ENCODE results near the gene E2F6. TPM values are rescaled to one million over a fixed set of nuclear protein-coding genes. Genes with fewer than 3 reads are reported as not detected.

E2F6 gene
- total RNA-seq, 1 donor from 2014 or later: 22.1 TPM

- no peak for DNase-seq (ENCODE audit: low read depth)
- TF ChIP-seq CTCF (IDR thresholded peaks at IDR 0.05; ENCODE audit: insufficient read depth, low read depth, low read length) (no peak), EZH2 (IDR thresholded peaks at IDR 0.05; ENCODE audit: insufficient read depth, low read length) (no peak)
- no peak for FAIRE-seq
- no peak overlapping the region for H3K9ac ChIP-seq (ENCODE audit: low read length)
- Mint-ChIP-seq H3K36me3 (ENCODE audit: low read depth, unreplicated experiment) (peaks cover 3% of the 10 kb centered on the region), H3K27ac (ENCODE audit: unreplicated experiment) (no peak overlapping the region), H3K4me3 (ENCODE audit: unreplicated experiment) (no peak overlapping the region), H3K4me1 (ENCODE audit: low read depth, unreplicated experiment) (peaks cover 7% of the 10 kb centered on the region), H3K27me3 (ENCODE audit: low read depth, unreplicated experiment) (peaks cover 4% of the 10 kb centered on the region), H3K9me3 (ENCODE audit: unreplicated experiment) (peaks cover 1% of the 10 kb centered on the region)
- no peak overlapping the region for H3K4me3 ChIP-seq (ENCODE audit: insufficient read depth, low read depth, low read length)
- no peaks in the 10 kb centered on the region for H3K79me2 ChIP-seq (ENCODE audit: insufficient read depth, low read length)
- H3K27ac ChIP-seq (ENCODE audit: low read depth, low read length): no peak overlapping the region
- H3K4me1 ChIP-seq (ENCODE audit: insufficient read depth, low read length): no peaks in the 10 kb centered on the region
- no peaks in the 10 kb centered on the region for H3K36me3 ChIP-seq (ENCODE audit: insufficient read depth, low read length)
- no peaks in the 10 kb centered on the region for H3K9me3 ChIP-seq (ENCODE audit: insufficient read depth, low read depth, low read length)
- no peak overlapping the region for H3K4me2 ChIP-seq (ENCODE audit: low read length)
- no peaks in the 10 kb centered on the region for H4K20me1 ChIP-seq (ENCODE audit: insufficient read depth, low read length)
- no peak overlapping the region for H2AFZ ChIP-seq (ENCODE audit: low read depth, low read length)
- peaks cover 45% of the 10 kb centered on the region for H3K27me3 ChIP-seq (ENCODE audit: insufficient read depth, low read length)
These were observed 46.5 kb upstream of the E2F6 start for GRCh38 chr2:11512431-11512830.

GRCh38 chr2:11509657-11510360, 43.8 kb upstream of the E2F6 start:
- H3K9me3 ChIP-seq (ENCODE audit: insufficient read depth, low read depth, low read length): no peaks in the 10 kb centered on the region
- Mint-ChIP-seq H3K36me3 (ENCODE audit: low read depth, unreplicated experiment) (no peaks in the 10 kb centered on the region), H3K4me3 (ENCODE audit: unreplicated experiment) (no peak overlapping the region), H3K4me1 (ENCODE audit: low read depth, unreplicated experiment) (peaks cover 11% of the 10 kb centered on the region), H3K9me3 (ENCODE audit: unreplicated experiment) (peaks cover 1% of the 10 kb centered on the region), H3K27ac (ENCODE audit: unreplicated experiment) (no peak overlapping the region), H3K27me3 (ENCODE audit: low read depth, unreplicated experiment) (peaks cover 4% of the 10 kb centered on the region)
- FAIRE-seq: no peak
- no peaks in the 10 kb centered on the region for H3K36me3 ChIP-seq (ENCODE audit: insufficient read depth, low read length)
- no peak for DNase-seq (ENCODE audit: low read depth)
- H3K27ac ChIP-seq (ENCODE audit: low read depth, low read length): no peak overlapping the region
- H3K4me2 ChIP-seq (ENCODE audit: low read length): no peak overlapping the region
- H3K79me2 ChIP-seq (ENCODE audit: insufficient read depth, low read length): no peaks in the 10 kb centered on the region
- no peak overlapping the region for H2AFZ ChIP-seq (ENCODE audit: low read depth, low read length)
- TF ChIP-seq EZH2 (IDR thresholded peaks at IDR 0.05; ENCODE audit: insufficient read depth, low read length) (no peak), CTCF (IDR thresholded peaks at IDR 0.05; ENCODE audit: insufficient read depth, low read depth, low read length) (no peak)
- H3K9ac ChIP-seq (ENCODE audit: low read length): no peak overlapping the region
- peaks cover 31% of the 10 kb centered on the region for H3K27me3 ChIP-seq (ENCODE audit: insufficient read depth, low read length)
- no peaks in the 10 kb centered on the region for H4K20me1 ChIP-seq (ENCODE audit: insufficient read depth, low read length)
- no peaks in the 10 kb centered on the region for H3K4me1 ChIP-seq (ENCODE audit: insufficient read depth, low read length)
- H3K4me3 ChIP-seq (ENCODE audit: insufficient read depth, low read depth, low read length): no peak overlapping the region

- no peaks in the 10 kb centered on the region for H3K79me2 ChIP-seq (ENCODE audit: insufficient read depth, low read length)
- H3K9me3 ChIP-seq (ENCODE audit: insufficient read depth, low read depth, low read length): peaks cover 3% of the 10 kb centered on the region
- H3K27ac ChIP-seq (ENCODE audit: low read depth, low read length): no peak overlapping the region
- no peaks in the 10 kb centered on the region for H3K4me1 ChIP-seq (ENCODE audit: insufficient read depth, low read length)
- H3K4me3 Mint-ChIP-seq (ENCODE audit: unreplicated experiment): no peak overlapping the region
- H3K9me3 Mint-ChIP-seq (ENCODE audit: unreplicated experiment): peaks cover 4% of the 10 kb centered on the region
- no peak overlapping the region for H3K4me3 ChIP-seq (ENCODE audit: insufficient read depth, low read depth, low read length)
- no peaks in the 10 kb centered on the region for H3K36me3 ChIP-seq (ENCODE audit: insufficient read depth, low read length)
- H2AFZ ChIP-seq (ENCODE audit: low read depth, low read length): no peak overlapping the region
- no peak for TF ChIP-seq EZH2 (IDR thresholded peaks at IDR 0.05; ENCODE audit: insufficient read depth, low read length)
- TF ChIP-seq CTCF (IDR thresholded peaks at IDR 0.05; ENCODE audit: insufficient read depth, low read depth, low read length): no peak
- H3K4me2 ChIP-seq (ENCODE audit: low read length): no peak overlapping the region
- FAIRE-seq (no peak), DNase-seq (ENCODE audit: low read depth) (no peak)
- H3K27ac Mint-ChIP-seq (ENCODE audit: unreplicated experiment): no peak overlapping the region
- H3K27me3 ChIP-seq (ENCODE audit: insufficient read depth, low read length): peaks cover 25% of the 10 kb centered on the region
- no peaks in the 10 kb centered on the region for H4K20me1 ChIP-seq (ENCODE audit: insufficient read depth, low read length)
- H3K27me3 Mint-ChIP-seq (ENCODE audit: low read depth, unreplicated experiment): peaks cover 4% of the 10 kb centered on the region
- H3K36me3 Mint-ChIP-seq (ENCODE audit: low read depth, unreplicated experiment): no peaks in the 10 kb centered on the region
- peaks cover 14% of the 10 kb centered on the region for H3K4me1 Mint-ChIP-seq (ENCODE audit: low read depth, unreplicated experiment)
- H3K9ac ChIP-seq (ENCODE audit: low read length): no peak overlapping the region
These were observed 42.3 kb upstream of the E2F6 start for GRCh38 chr2:11508279-11508678.

Data from astrocyte (in vitro differentiated cells and primary cell).